Stomach (tissue), 9 donors: ENCODE measurements around the gene FNDC3B. TPM values are rescaled to one million over a fixed set of nuclear protein-coding genes. Genes with fewer than 3 reads are reported as not detected.

Experiments used
- DNase-seq, 2 donors: peaks; one replicate each; pipeline versions ENCODE4 v3.0.0 to v3.0.0-alpha.2; 2013 to 2019
- H3K27ac ChIP-seq, 5 donors: fragments of 200-600 bp in 4 of 5; sonication (generic) in 4 of 5; one replicate each; pipeline ENCODE4 v1.5.1; 2013 to 2019; ENCODE audit warnings: mild to moderate bottlenecking in 1 of 5, moderate library complexity in 1 of 5
- H3K27me3 ChIP-seq, 3 donors: fragments of 200-600 bp; sonication (generic); one replicate each; pipeline ENCODE4 v1.5.1; 2017 to 2019; ENCODE audit warnings: mixed run types in 1 of 3
- H3K36me3 ChIP-seq, 4 donors: fragments of 200-600 bp; sonication (generic); 1 replicate in 3 of 4; 2 replicates in 1 of 4; pipeline ENCODE4 v1.5.1; 2016 to 2019
- H3K4me1 ChIP-seq, 4 donors: fragments of 200-600 bp; sonication (generic); one replicate each; pipeline ENCODE4 v1.5.1; 2016 to 2019
- H3K4me3 ChIP-seq, 4 donors: fragments of 200-600 bp; sonication (generic) in 3 of 4; one replicate each; pipeline ENCODE4 v1.5.1; 2016 to 2019; ENCODE audit warnings: mild to moderate bottlenecking in 1 of 4
- H3K9me3 ChIP-seq, 4 donors: fragments of 200-600 bp; sonication (generic); one replicate each; pipeline ENCODE4 v1.5.1; 2016 to 2019
- EP300 ChIP-seq: sonication (generic); formaldehyde crosslinking; IDR thresholded peaks from one replicate; pipeline ENCODE4 v1.6.1; 2017; ENCODE audit warnings: antibody characterized with exemption
- POLR2A ChIP-seq, 4 donors: fragments of 450-650 bp; IDR thresholded peaks; one replicate each; pipeline ENCODE4 v1.6.1; 2016; ENCODE audit warnings: antibody characterized with exemption in 4 of 4, control low read depth in 2 of 4, mild to moderate bottlenecking in 1 of 4, moderate library complexity in 1 of 4
- POLR2AphosphoS5 ChIP-seq, 3 donors: sonication (generic); formaldehyde crosslinking; IDR thresholded peaks; one replicate each; pipeline ENCODE4 v1.6.1; 2016; ENCODE audit warnings: antibody characterized with exemption in 3 of 3
- WGBS, 5 donors: extraction: QIAGEN DNeasy Blood & Tissue Kit in 3 of 5; methylation state at CpG; one replicate each; pipeline versions ENCODE4 v1.1.5 to v1.1.7; 2013 to 2018; 5-methylcytosine and 5-hydroxymethylcytosine counted together
- intact Hi-C: fragments of 100-400 bp; cut with DNase I; formaldehyde crosslinking; loops from one replicate; pipeline ENCODE4 v1.15.1; 2023; ENCODE audit warnings: low total_unique reads
- polyA plus RNA-seq, 3 donors: library from polyadenylated mRNA; stranded (reverse); fragments of 200-250 nt; gene quantifications; one replicate each; pipeline ENCODE4 v1.2.3, GENCODE V29; 2013
- total RNA-seq, 5 donors: library from RNA; depleted of rRNA; stranded (reverse); fragments of >200 nt; gene quantifications; one replicate each; pipeline versions ENCODE4 v1.1.0 to v1.2.3, GENCODE V29; 2014 to 2016
- TF ChIP-seq, protein P1 (sequence below), 7 experiments: fragments of 450-650 bp in 4 of 7; fragments of 200-600 bp in 3 of 7; sonication (generic) in 3 of 7; IDR thresholded peaks; one replicate each; pipeline ENCODE4 v1.5.1; 2016 to 2019; ENCODE audit warnings: antibody characterized with exemption in 7 of 7, control low read depth in 2 of 7, mild to moderate bottlenecking in 1 of 7
- donor health status: healthy with polysubstance abuse.
- donor health status: Bipolar disorder and iron deficiency.
- donor health status: healthy.

Gene FNDC3B
- total and polyA plus RNA-seq, 8 donors = 6.0 to 229 (median 53.7) TPM

DNA sequence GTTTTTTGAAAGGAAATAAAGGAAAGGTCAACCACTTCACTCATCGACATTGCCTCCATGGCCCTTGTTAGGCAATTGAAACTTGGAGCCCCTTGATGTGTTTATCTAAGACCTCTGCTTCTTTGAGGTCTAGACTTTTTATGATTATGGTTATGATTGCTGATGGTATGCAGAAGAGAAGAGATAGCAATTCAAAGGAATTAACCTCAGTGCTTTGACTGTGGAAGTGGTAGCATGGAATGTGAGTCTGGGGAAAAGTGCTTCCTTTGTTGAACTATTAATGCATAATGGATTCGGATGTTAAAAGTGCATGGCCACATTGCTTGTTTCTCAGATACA, 46.1 kb downstream of the FNDC3B start:
- no peak for DNase-seq
- H3K27ac ChIP-seq = peak overlapping the region in 1 of 5 donors; percentile 83
- no peak for TF ChIP-seq EP300
- TF ChIP-seq, protein P1, sequence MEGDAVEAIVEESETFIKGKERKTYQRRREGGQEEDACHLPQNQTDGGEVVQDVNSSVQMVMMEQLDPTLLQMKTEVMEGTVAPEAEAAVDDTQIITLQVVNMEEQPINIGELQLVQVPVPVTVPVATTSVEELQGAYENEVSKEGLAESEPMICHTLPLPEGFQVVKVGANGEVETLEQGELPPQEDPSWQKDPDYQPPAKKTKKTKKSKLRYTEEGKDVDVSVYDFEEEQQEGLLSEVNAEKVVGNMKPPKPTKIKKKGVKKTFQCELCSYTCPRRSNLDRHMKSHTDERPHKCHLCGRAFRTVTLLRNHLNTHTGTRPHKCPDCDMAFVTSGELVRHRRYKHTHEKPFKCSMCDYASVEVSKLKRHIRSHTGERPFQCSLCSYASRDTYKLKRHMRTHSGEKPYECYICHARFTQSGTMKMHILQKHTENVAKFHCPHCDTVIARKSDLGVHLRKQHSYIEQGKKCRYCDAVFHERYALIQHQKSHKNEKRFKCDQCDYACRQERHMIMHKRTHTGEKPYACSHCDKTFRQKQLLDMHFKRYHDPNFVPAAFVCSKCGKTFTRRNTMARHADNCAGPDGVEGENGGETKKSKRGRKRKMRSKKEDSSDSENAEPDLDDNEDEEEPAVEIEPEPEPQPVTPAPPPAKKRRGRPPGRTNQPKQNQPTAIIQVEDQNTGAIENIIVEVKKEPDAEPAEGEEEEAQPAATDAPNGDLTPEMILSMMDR (IDR thresholded peaks at IDR 0.05) = no peak
- TF ChIP-seq POLR2A (IDR thresholded peaks at IDR 0.05) = no peak
- no peak for TF ChIP-seq POLR2AphosphoS5 (IDR thresholded peaks at IDR 0.05)
- H3K4me3 ChIP-seq = no peak overlapping the region
- no peaks in the 10 kb centered on the region for H3K9me3 ChIP-seq
- H3K4me1 ChIP-seq = peaks cover 14 to 84% (median 55%) of the 10 kb centered on the region in 4 donors
- intact Hi-C loops = no loop called here
- no peaks in the 10 kb centered on the region for H3K27me3 ChIP-seq
- H3K36me3 ChIP-seq = no peaks in the 10 kb centered on the region
- WGBS, 5 donors = 77 to 91% (median 89%) methylated on average over 2 of the region's 2 CpGs

DNA sequence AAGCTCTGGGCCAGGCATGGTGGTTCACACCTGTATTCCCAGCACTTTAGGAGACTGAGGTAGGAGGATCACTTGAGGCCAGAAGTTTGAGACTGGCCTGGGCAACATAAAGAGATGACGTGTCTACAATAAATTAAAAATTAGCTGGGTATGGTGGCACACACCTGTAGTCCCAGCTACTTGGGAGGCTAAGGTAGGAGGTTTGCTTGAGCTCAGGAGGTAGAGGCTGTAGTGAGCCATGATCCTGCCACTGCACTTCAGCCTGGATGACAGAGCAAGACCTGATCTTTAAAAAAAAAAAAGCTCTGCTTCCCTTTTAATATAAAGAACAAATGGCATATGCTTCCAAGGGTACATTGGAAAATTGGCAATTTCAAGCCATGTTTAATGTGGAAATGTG, 46.7 kb downstream of the FNDC3B start:
- H3K27ac ChIP-seq = peak overlapping the region in 2 of 5 donors; percentile 38 to 83
- no peaks in the 10 kb centered on the region for H3K27me3 ChIP-seq
- no peaks in the 10 kb centered on the region for H3K9me3 ChIP-seq
- DNase-seq = no peak
- intact Hi-C loops = no loop called here
- H3K36me3 ChIP-seq = no peaks in the 10 kb centered on the region
- WGBS, 5 donors = 91 to 97% (median 95%) methylated on average over 1 of the region's 1 CpG
- TF ChIP-seq EP300 (no peak), POLR2AphosphoS5 (IDR thresholded peaks at IDR 0.05) (no peak), POLR2A (IDR thresholded peaks at IDR 0.05) (no peak)
- TF ChIP-seq, protein P1 (IDR thresholded peaks at IDR 0.05) = no peak
- no peak overlapping the region for H3K4me3 ChIP-seq
- H3K4me1 ChIP-seq = peaks cover 13 to 82% (median 56%) of the 10 kb centered on the region in 4 donors

DNA sequence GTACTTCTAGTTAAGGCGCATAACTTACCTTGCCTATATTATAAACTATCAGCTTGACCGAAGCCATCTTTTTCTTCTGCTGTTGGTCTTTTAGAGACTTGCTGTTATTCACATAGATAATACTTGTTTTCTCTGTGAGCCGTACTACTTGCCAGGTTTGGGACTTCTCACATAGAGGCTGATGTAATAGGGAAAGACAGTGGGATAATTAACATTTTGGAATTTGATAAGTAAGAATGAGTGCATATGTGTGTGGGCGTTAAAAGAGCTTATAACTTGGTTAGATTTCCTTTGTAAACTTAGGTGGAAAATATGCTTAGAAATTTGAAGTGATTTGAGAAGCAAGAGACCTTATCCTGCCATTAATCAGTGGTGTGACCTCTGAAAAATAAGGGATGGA, 47.8 kb downstream of the FNDC3B start:
- 70 to 80% (median 77%) methylated on average over 4 of the region's 4 CpGs for WGBS, 5 donors
- intact Hi-C loops = no loop called here
- TF ChIP-seq, protein P1 (IDR thresholded peaks at IDR 0.05) = no peak
- TF ChIP-seq POLR2A (IDR thresholded peaks at IDR 0.05) (no peak), EP300 (no peak), POLR2AphosphoS5 (IDR thresholded peaks at IDR 0.05) (no peak)
- Histone ChIP-seq H3K4me1 (peaks cover 13 to 81% (median 51%) of the 10 kb centered on the region in 4 donors), H3K4me3 (no peak overlapping the region), H3K9me3 (no peaks in the 10 kb centered on the region), H3K27ac (peak overlapping the region in 4 of 5 donors; percentile 25 to 83 (median 52)), H3K36me3 (no peaks in the 10 kb centered on the region), H3K27me3 (no peaks in the 10 kb centered on the region)
- no peak for DNase-seq

DNA sequence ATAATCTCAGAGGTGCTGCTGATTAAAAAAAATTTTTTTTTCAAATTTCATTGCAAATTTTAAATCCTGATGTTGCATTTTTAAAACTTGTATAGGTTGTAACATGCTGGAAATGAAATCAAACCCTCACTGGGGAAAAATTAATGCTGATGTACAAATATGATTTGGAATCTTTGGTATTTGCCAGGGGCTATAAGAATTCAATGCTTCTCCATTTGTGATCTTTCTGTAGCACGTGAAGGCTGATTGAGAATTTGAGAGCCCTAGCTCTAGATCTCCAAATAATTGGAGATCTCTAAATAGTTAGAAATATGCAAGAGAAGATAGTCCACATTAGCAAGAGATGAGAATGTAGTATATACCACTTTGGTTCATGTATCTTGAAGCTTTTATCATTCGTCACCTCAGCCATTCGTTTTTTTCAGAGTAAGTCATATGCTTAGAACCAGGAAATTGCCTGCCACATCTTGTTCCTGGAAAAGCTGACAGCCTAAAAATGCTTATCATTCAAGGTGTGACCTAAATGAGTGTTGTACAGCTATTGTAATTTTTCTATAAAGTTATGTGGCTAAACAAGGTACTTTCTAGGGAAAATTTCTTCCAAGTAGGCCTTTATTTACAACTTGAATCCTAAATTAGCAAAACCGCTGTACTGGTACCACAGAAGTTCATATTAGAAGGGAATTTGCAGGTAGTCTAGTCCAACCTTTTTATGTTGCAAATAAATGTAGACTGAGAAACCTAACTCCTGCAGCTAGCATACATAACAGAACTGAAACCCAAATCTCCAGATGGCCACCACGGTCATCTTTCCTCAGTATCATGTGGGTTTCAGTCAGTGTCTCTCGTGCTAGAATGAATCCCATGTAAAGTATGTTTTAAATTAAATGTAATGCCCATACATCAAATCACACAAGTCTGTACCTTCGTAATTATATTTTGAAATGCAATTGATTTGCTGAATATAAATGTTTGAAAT, 48.5 kb downstream of the FNDC3B start:
- H3K4me1 ChIP-seq = peaks cover 10 to 81% (median 46%) of the 10 kb centered on the region in 4 donors
- H3K36me3 ChIP-seq = no peaks in the 10 kb centered on the region
- peak in 1 of 2 donors; percentile 62 for DNase-seq
- intact Hi-C loops = no loop called here
- TF ChIP-seq, protein P1 (IDR thresholded peaks at IDR 0.05) = no peak
- peak in 2 of 3 donors; percentile 41 to 80 for TF ChIP-seq POLR2AphosphoS5 (IDR thresholded peaks at IDR 0.05)
- H3K27me3 ChIP-seq = no peaks in the 10 kb centered on the region
- 46 to 61% (median 52%) methylated on average over 7 of the region's 7 CpGs for WGBS, 5 donors
- no peaks in the 10 kb centered on the region for H3K9me3 ChIP-seq
- peak overlapping the region; percentile 25 to 83 (median 65) for H3K27ac ChIP-seq
- H3K4me3 ChIP-seq = no peak overlapping the region
